GM12892 (cell line): Measurements from ENCODE around the gene SCYL1.

ENCODE experiments used
- DNase-seq: peaks from one replicate; pipeline ENCODE4 v3.0.0; 2011; ENCODE audit not compliant: insufficient read length
- FAIRE-seq: peaks from 2 replicates; lab custom pipeline; 2011; peaks lifted over from hg19 to GRCh38; lab: Jason Lieb, UNC
- POLR2A ChIP-seq: IDR thresholded peaks from 2 replicates; pipeline ENCODE4 v1.6.1; 2011; ENCODE audit warnings: low read depth, low read length, control low read depth
- POLR2AphosphoS5 ChIP-seq: IDR thresholded peaks from 2 replicates; pipeline ENCODE4 v1.6.1; 2011; ENCODE audit warnings: low read depth, low read length, control low read depth
- TAF1 ChIP-seq: IDR thresholded peaks from 2 replicates; pipeline ENCODE4 v1.6.1; 2011; ENCODE audit warnings: low read depth, mild to moderate bottlenecking, control low read depth, low read length, borderline replicate concordance

SCYL1 gene

GRCh38 chr11:65524014-65524740 lies 706 bp upstream of the SCYL1 start:
- peak; percentile 76 for FAIRE-seq
- no peak for TF ChIP-seq POLR2AphosphoS5
- no peak for TF ChIP-seq POLR2A
- no peak for TF ChIP-seq TAF1
- DNase-seq, result peak; percentile 13

GRCh38 chr11:65525546-65526480 lies 930 bp downstream of the SCYL1 start:
- FAIRE-seq (no peak), DNase-seq (peak; percentile 8)
- TF ChIP-seq POLR2AphosphoS5, result no peak

- DNase-seq, result peak; percentile 4
- FAIRE-seq, result no peak
- TF ChIP-seq TAF1 (no peak), POLR2A (no peak), POLR2AphosphoS5 (no peak)
These were observed 1.9 kb downstream of the SCYL1 start for GRCh38 chr11:65526744-65527143.

GRCh38 chr11:65528819-65529350 lies 4.0 kb downstream of the SCYL1 start:
- TF ChIP-seq POLR2A, result no peak; the same call in 1 of the 2 replicates
- no peak for FAIRE-seq
- DNase-seq, result peak; percentile 5

- no peak for TF ChIP-seq POLR2AphosphoS5
- no peak for TF ChIP-seq POLR2A
- no peak for TF ChIP-seq TAF1
- no peak for FAIRE-seq
- no peak for DNase-seq
These were observed 4.7 kb downstream of the SCYL1 start for GRCh38 chr11:65529475-65530156.

- no peak for DNase-seq
These were observed 5.2 kb downstream of the SCYL1 start for GRCh38 chr11:65530157-65530496.

GRCh38 chr11:65532388-65533064 lies 7.6 kb downstream of the SCYL1 start:
- FAIRE-seq, result no peak
- DNase-seq, result no peak
- TF ChIP-seq POLR2AphosphoS5, result no peak
- no peak for TF ChIP-seq TAF1

More at GRCh38 chr11:65530157-65530496, 5.2 kb downstream of the SCYL1 start:
- no peak for TF ChIP-seq POLR2AphosphoS5
- FAIRE-seq, result peak; percentile 57

GRCh38 chr11:65535102-65535501 lies 10.2 kb downstream of the SCYL1 start:
- DNase-seq (no peak), FAIRE-seq (no peak)
- TF ChIP-seq POLR2AphosphoS5 (no peak), POLR2A (no peak), TAF1 (no peak)

GRCh38 chr11:65536412-65537295 lies 11.8 kb downstream of the SCYL1 start:
- TF ChIP-seq POLR2A (0 out of 2 replicates have a peak, but pooled peaks have one; percentile 10), TAF1 (no peak), POLR2AphosphoS5 (peak; percentile 11; the same call in 1 of the 2 replicates)
- DNase-seq, result no peak
- no peak for FAIRE-seq

- DNase-seq, result no peak
- FAIRE-seq, result no peak
These were observed 12.4 kb downstream of the SCYL1 start for GRCh38 chr11:65537296-65537597.

More at GRCh38 chr11:65537296-65537597, 12.4 kb downstream of the SCYL1 start:
- TF ChIP-seq POLR2A, result no peak
- TF ChIP-seq POLR2AphosphoS5, result no peak
- no peak for TF ChIP-seq TAF1
